ENCODE measurements around the gene APBA3. TPM values are rescaled to one million over a fixed set of nuclear protein-coding genes. Genes with fewer than 3 reads are reported as not detected.

The APBA3 gene
- total and polyA plus RNA-seq, 2 donors from 2014 or later, result 17.1 to 27.5 TPM

DNA sequence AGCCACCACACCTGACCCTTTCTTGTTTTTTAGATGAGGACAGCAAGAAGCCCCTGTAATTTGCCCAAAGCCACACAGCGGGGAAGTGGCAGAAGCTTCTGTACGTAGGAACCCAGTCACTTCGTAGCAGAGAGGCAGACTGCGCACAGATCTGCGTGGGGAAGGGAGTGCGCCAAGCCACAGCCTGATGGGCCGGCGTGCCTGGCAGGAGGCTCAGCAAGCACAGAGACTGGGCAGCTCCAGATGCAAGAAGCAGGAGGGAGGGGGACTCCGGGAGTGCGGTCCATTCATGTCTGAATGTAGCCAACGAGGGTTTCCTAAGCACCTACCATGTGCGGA lies 53.7 kb downstream of the APBA3 start:
- FAIRE-seq (no peak), DNase-seq (no peak)
- Histone ChIP-seq H3K27ac (ENCODE audit: low read depth in 2 of 2, low read length in 2 of 2) (peak overlapping the region; percentile 81 to 83), H3K9me3 (ENCODE audit: control insufficient read depth in 2 of 3, insufficient read depth in 1 of 3, low read length in 3 of 3) (no peaks in the 10 kb centered on the region), H3K9ac (ENCODE audit: low read length in 3 of 3) (peak overlapping the region in 1 of 3 donors; percentile 61), H3K4me1 (ENCODE audit: control insufficient read depth in 2 of 3, insufficient read depth in 2 of 3, low read depth in 1 of 3, low read length in 3 of 3) (peaks cover 0 to 11% (median 0%) of the 10 kb centered on the region in 3 donors), H3K36me3 (ENCODE audit: control insufficient read depth in 2 of 3, insufficient read depth in 3 of 3, low read length in 3 of 3) (no peaks in the 10 kb centered on the region), H3K4me3 (ENCODE audit: low read length in 3 of 3) (peak overlapping the region in 1 of 3 donors; percentile 56), H3K27me3 (ENCODE audit: control insufficient read depth, insufficient read depth, low read length) (no peaks in the 10 kb centered on the region)
- TF ChIP-seq, protein P1, sequence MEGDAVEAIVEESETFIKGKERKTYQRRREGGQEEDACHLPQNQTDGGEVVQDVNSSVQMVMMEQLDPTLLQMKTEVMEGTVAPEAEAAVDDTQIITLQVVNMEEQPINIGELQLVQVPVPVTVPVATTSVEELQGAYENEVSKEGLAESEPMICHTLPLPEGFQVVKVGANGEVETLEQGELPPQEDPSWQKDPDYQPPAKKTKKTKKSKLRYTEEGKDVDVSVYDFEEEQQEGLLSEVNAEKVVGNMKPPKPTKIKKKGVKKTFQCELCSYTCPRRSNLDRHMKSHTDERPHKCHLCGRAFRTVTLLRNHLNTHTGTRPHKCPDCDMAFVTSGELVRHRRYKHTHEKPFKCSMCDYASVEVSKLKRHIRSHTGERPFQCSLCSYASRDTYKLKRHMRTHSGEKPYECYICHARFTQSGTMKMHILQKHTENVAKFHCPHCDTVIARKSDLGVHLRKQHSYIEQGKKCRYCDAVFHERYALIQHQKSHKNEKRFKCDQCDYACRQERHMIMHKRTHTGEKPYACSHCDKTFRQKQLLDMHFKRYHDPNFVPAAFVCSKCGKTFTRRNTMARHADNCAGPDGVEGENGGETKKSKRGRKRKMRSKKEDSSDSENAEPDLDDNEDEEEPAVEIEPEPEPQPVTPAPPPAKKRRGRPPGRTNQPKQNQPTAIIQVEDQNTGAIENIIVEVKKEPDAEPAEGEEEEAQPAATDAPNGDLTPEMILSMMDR (IDR thresholded peaks at IDR 0.05; ENCODE audit: borderline replicate concordance, extremely low read depth, insufficient read depth), result no peak
- intact Hi-C loops (cut with DNase I), result no loop called here

DNA sequence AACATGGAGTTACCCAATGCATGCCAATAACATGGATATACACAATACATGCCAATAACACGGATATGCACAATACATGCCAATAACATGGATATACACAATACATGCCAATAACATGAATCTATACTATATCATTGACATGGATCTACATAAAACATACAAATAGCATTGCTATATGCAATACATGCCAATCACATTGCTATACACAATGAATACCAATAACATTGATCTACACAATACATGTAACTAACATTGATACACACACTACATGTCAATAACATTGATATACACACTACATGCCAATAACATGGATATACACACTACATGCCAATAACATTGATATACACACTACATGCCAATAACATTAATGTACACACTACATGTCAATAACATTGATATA lies 60.3 kb downstream of the APBA3 start:
- Histone ChIP-seq H3K27me3 (ENCODE audit: control insufficient read depth, insufficient read depth, low read length) (no peaks in the 10 kb centered on the region), H3K4me3 (ENCODE audit: low read length in 3 of 3) (no peak overlapping the region), H3K9me3 (ENCODE audit: control insufficient read depth in 2 of 3, insufficient read depth in 1 of 3, low read length in 3 of 3) (no peaks in the 10 kb centered on the region), H3K9ac (ENCODE audit: low read length in 3 of 3) (no peak overlapping the region), H3K27ac (ENCODE audit: low read depth in 2 of 2, low read length in 2 of 2) (no peak overlapping the region), H3K4me1 (ENCODE audit: control insufficient read depth in 2 of 3, insufficient read depth in 2 of 3, low read depth in 1 of 3, low read length in 3 of 3) (peaks cover 0 to 12% (median 6%) of the 10 kb centered on the region in 3 donors), H3K36me3 (ENCODE audit: control insufficient read depth in 2 of 3, insufficient read depth in 3 of 3, low read length in 3 of 3) (no peaks in the 10 kb centered on the region)
- FAIRE-seq (no peak), DNase-seq (no peak)
- intact Hi-C loops (cut with DNase I), result no loop called here
- TF ChIP-seq, protein P1 (IDR thresholded peaks at IDR 0.05; ENCODE audit: borderline replicate concordance, extremely low read depth, insufficient read depth), result no peak

Other genes starting within 250 kb of the APBA3 start
- 9.2 TPM for gene TEKTIP1, start 222.5 kb downstream of the APBA3 start, total RNA-seq
- gene TEKTIP1, start 222.5 kb downstream of the APBA3 start, polyA plus RNA-seq (ENCODE audit: insufficient read depth, low read depth, low replicate concordance), result 1.2 TPM
- 124 TPM for gene MFSD12, start 204.1 kb downstream of the APBA3 start, total RNA-seq
- 113 TPM for gene MFSD12, start 204.1 kb downstream of the APBA3 start, polyA plus RNA-seq (ENCODE audit: insufficient read depth, low read depth, low replicate concordance)
- gene HMG20B, start 188.7 kb downstream of the APBA3 start, total RNA-seq, result 69.7 TPM
- 82.6 TPM for gene HMG20B, start 188.7 kb downstream of the APBA3 start, polyA plus RNA-seq (ENCODE audit: insufficient read depth, low read depth, low replicate concordance)
- gene GIPC3, start 176.2 kb downstream of the APBA3 start, total RNA-seq, result 2.1 TPM
- 2.1 TPM for gene GIPC3, start 176.2 kb downstream of the APBA3 start, polyA plus RNA-seq (ENCODE audit: insufficient read depth, low read depth, low replicate concordance)
- gene TBXA2R, start 154.8 kb downstream of the APBA3 start, total RNA-seq, result 6.7 TPM
- gene TBXA2R, start 154.8 kb downstream of the APBA3 start, polyA plus RNA-seq (ENCODE audit: insufficient read depth, low read depth, low replicate concordance), result 8.8 TPM
- gene CACTIN, start 134.9 kb downstream of the APBA3 start, total RNA-seq, result 23.9 TPM
- gene CACTIN, start 134.9 kb downstream of the APBA3 start, polyA plus RNA-seq (ENCODE audit: insufficient read depth, low read depth, low replicate concordance), result 11.6 TPM
- 35.6 TPM for gene PIP5K1C, start 61.2 kb downstream of the APBA3 start, total RNA-seq
- 11.2 TPM for gene PIP5K1C, start 61.2 kb downstream of the APBA3 start, polyA plus RNA-seq (ENCODE audit: insufficient read depth, low read depth, low replicate concordance)
- 26.5 TPM for gene TJP3, start 53.3 kb downstream of the APBA3 start, total RNA-seq
- 32.5 TPM for gene TJP3, start 53.3 kb downstream of the APBA3 start, polyA plus RNA-seq (ENCODE audit: insufficient read depth, low read depth, low replicate concordance)
- 57.6 TPM for gene MRPL54, start 990 bp upstream of the APBA3 start, total RNA-seq
- 151 TPM for gene MRPL54, start 990 bp upstream of the APBA3 start, polyA plus RNA-seq (ENCODE audit: insufficient read depth, low read depth, low replicate concordance)
- not detected for gene RAX2, start 10.5 kb upstream of the APBA3 start, total RNA-seq
- gene RAX2, start 10.5 kb upstream of the APBA3 start, polyA plus RNA-seq (ENCODE audit: insufficient read depth, low read depth, low replicate concordance), result not detected
- gene MATK, start 24.7 kb upstream of the APBA3 start, total RNA-seq, result 2.7 TPM
- 4.2 TPM for gene MATK, start 24.7 kb upstream of the APBA3 start, polyA plus RNA-seq (ENCODE audit: insufficient read depth, low read depth, low replicate concordance)
- gene ZFR2, start 107.3 kb upstream of the APBA3 start, total RNA-seq, result 0.22 TPM
- gene ZFR2, start 107.3 kb upstream of the APBA3 start, polyA plus RNA-seq (ENCODE audit: insufficient read depth, low read depth, low replicate concordance), result not detected
- gene ATCAY, start 119.0 kb upstream of the APBA3 start, total RNA-seq, result 0.16 TPM
- not detected for gene ATCAY, start 119.0 kb upstream of the APBA3 start, polyA plus RNA-seq (ENCODE audit: insufficient read depth, low read depth, low replicate concordance)
- 0.69 TPM for gene NMRK2, start 171.4 kb upstream of the APBA3 start, total RNA-seq
- gene NMRK2, start 171.4 kb upstream of the APBA3 start, polyA plus RNA-seq (ENCODE audit: insufficient read depth, low read depth, low replicate concordance), result 6.1 TPM
- 54.6 TPM for gene DAPK3, start 209.4 kb upstream of the APBA3 start, total RNA-seq
- gene DAPK3, start 209.4 kb upstream of the APBA3 start, polyA plus RNA-seq (ENCODE audit: insufficient read depth, low read depth, low replicate concordance), result 30.6 TPM
- 1,813 TPM for gene EEF2, start 223.8 kb upstream of the APBA3 start, total RNA-seq
- 1,520 TPM for gene EEF2, start 223.8 kb upstream of the APBA3 start, polyA plus RNA-seq (ENCODE audit: insufficient read depth, low read depth, low replicate concordance)
- gene PIAS4, start 246.0 kb upstream of the APBA3 start, total RNA-seq, result 25.0 TPM
- gene PIAS4, start 246.0 kb upstream of the APBA3 start, polyA plus RNA-seq (ENCODE audit: insufficient read depth, low read depth, low replicate concordance), result 9.8 TPM